ENCODE data around the gene MYLIP. TPM values are rescaled to one million over a fixed set of nuclear protein-coding genes. Genes with fewer than 3 reads are reported as not detected.

Gene MYLIP
- total and polyA plus RNA-seq, 10 donors = 12.5 to 66.8 (median 42.6) TPM

GRCh38 chr6:16166871-16167608 is 38.2 kb downstream of the MYLIP start:
- TF ChIP-seq POLR2AphosphoS5 (IDR thresholded peaks at IDR 0.05) = no peak
- no peak for TF ChIP-seq POLR2A (IDR thresholded peaks at IDR 0.05)
- no peak for TF ChIP-seq CTCF (IDR thresholded peaks at IDR 0.05 in 8 of 11, conservative IDR thresholded peaks at IDR 0.05 in 3 of 11)
- 60 to 65% (median 62%) methylated on average over 4 of the region's 4 CpGs for WGBS, 5 donors
- no peak for DNase-seq
- Histone ChIP-seq H3K4me3 (no peak overlapping the region), H3K27me3 (replicated peaks in 1 of 7) (no peaks in the 10 kb centered on the region), H3K36me3 (no peaks in the 10 kb centered on the region), H3K9me3 (no peaks in the 10 kb centered on the region), H3K27ac (no peak overlapping the region), H3K4me1 (peaks cover 0 to 16% (median 5%) of the 10 kb centered on the region in 6 donors)
- intact Hi-C loops (cut with DNase I; ENCODE audit: low total_unique reads) = no loop called here

DNA sequence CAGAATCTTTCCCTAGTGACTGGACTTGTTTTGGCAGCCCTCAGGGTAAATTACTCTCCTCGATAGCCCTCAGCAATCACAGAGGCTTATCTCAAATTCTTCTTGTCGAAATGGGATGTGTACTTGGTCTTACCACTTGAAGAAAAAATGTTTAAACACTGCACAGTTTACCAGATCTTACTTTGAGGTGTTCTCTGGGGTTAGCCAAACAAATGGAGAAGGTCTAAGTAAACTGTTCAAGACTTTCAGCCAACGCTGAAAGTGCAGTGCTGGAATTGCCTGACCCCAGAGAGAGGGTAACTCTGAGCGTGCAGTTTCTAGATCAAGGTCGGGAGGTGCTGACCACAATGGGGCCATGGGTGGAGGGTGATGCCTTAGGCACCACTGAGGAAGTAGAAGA is 39.2 kb downstream of the MYLIP start:
- WGBS, 5 donors = 50 to 60% (median 54%) methylated on average over 5 of the region's 5 CpGs

DNA sequence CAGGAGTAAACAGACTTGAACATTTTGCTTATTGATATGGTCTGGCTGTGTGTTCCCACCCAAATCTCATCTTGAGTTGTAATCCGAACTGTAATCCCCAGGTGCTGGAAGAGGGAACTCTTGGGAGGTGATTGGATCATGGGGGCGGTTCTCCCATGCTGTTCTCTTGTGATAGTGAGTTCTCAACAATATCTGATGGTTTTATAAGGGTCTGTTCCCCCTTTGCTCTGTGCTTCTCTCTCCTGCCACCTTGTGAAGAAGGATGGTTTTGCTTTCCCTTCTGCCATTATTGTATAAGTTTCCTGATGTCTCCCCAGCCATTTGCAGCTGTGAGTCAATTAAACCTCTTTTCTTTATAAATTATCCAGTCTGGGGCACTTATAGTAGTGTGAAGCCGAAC is 40.0 kb downstream of the MYLIP start:
- Histone ChIP-seq H3K36me3 (no peaks in the 10 kb centered on the region), H3K27me3 (replicated peaks in 1 of 7) (no peaks in the 10 kb centered on the region), H3K4me3 (no peak overlapping the region), H3K27ac (no peak overlapping the region), H3K9me3 (no peaks in the 10 kb centered on the region), H3K4me1 (peaks cover 0 to 12% (median 5%) of the 10 kb centered on the region in 6 donors)
- no peak for DNase-seq
- intact Hi-C loops (cut with DNase I; ENCODE audit: low total_unique reads) = no loop called here
- WGBS, 5 donors = 46 to 67% (median 57%) methylated on average over 3 of the region's 3 CpGs
- TF ChIP-seq CTCF (IDR thresholded peaks at IDR 0.05 in 8 of 11, conservative IDR thresholded peaks at IDR 0.05 in 3 of 11) (peak in 8 of 11 experiments; percentile 10 to 58 (median 46)), POLR2A (IDR thresholded peaks at IDR 0.05) (no peak)

More for the DNA sequence above, 39.2 kb downstream of the MYLIP start:
- no peak for DNase-seq
- TF ChIP-seq POLR2A (IDR thresholded peaks at IDR 0.05) (no peak), POLR2AphosphoS5 (IDR thresholded peaks at IDR 0.05) (no peak), CTCF (IDR thresholded peaks at IDR 0.05 in 8 of 11, conservative IDR thresholded peaks at IDR 0.05 in 3 of 11) (no peak)
- no peaks in the 10 kb centered on the region for H3K36me3 ChIP-seq
- peaks cover 0 to 12% (median 5%) of the 10 kb centered on the region in 6 donors for H3K4me1 ChIP-seq
- intact Hi-C loops (cut with DNase I; ENCODE audit: low total_unique reads) = no loop called here
- no peaks in the 10 kb centered on the region for H3K9me3 ChIP-seq
- H3K27ac ChIP-seq = no peak overlapping the region
- no peak overlapping the region for H3K4me3 ChIP-seq
- H3K27me3 ChIP-seq (replicated peaks in 1 of 7) = no peaks in the 10 kb centered on the region

DNA sequence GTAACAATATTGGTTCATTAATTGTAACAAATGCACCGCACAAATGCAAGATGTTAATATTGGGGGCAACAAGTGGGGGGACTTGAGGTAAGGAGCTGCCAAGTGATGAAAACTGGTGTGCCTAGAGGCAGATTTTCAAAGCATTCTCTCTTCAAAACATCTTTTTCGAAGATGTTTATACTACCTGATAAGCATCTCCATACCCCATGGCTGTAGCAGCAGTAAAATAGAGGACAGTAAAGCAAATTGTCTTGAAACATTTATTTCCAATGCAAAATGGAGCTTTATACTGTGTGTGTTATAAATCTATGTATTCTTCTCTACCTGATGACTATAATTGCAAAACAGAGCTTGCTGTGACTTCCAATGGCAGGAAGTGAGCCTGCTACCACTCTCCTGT is 42.5 kb downstream of the MYLIP start:
- Histone ChIP-seq H3K4me3 (no peak overlapping the region), H3K4me1 (peaks cover 0 to 12% (median 5%) of the 10 kb centered on the region in 6 donors), H3K27me3 (replicated peaks in 1 of 7) (no peaks in the 10 kb centered on the region), H3K27ac (no peak overlapping the region), H3K36me3 (no peaks in the 10 kb centered on the region), H3K9me3 (no peaks in the 10 kb centered on the region)
- intact Hi-C loops (cut with DNase I; ENCODE audit: low total_unique reads) = no loop called here
- no peak for DNase-seq
- 83 to 100% (median 96%) methylated on average over 2 of the region's 2 CpGs for WGBS, 5 donors
- TF ChIP-seq POLR2AphosphoS5 (IDR thresholded peaks at IDR 0.05) (no peak), POLR2A (IDR thresholded peaks at IDR 0.05) (no peak), CTCF (IDR thresholded peaks at IDR 0.05 in 8 of 11, conservative IDR thresholded peaks at IDR 0.05 in 3 of 11) (no peak)
